ENCODE measurements around the gene TRPV2.

DNA sequence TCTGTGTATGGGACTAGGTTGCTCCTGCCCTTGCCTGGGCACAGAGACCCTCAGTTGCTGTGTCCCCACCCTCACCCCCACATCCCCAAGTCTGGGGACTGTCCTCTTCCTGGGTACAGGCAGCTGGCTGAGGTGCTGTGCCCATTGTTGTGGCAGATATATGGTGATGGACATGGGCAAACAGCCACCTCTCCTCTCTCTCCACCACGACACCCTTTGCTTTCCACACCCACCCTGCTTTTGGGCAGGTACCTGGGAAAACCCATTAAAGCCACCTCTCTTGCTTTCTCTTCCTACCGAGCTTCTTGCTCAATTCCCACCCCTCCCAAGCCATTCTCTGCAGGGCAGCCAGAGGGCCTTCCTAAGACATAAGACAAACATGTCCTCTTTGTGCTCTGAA is 21.7 kb downstream of the TRPV2 start:
- TF ChIP-seq CTCF (conservative IDR thresholded peaks at IDR 0.05; ENCODE audit: low read length), result no peak
- no peak for TF ChIP-seq EZH2phosphoT487 (IDR thresholded peaks at IDR 0.05; ENCODE audit: borderline replicate concordance, low read depth, low read length)

Data from OCI-LY7 (cell line).